Activated CD8-positive, alpha-beta memory T cell treated with anti-CD3 and anti-CD28 coated beads, Interleukin-2, amount 50 U/mL, for 4 hours (primary cell): ENCODE results near the gene HTR3C.
"Not testable (repeated sequence)": the region's sequence is repeated elsewhere in the genome, so short reads cannot be mapped to it uniquely, and the experiment has no call there.

Experiments used
- DNase-seq: peaks from one replicate; pipeline ENCODE4 v3.0.0-alpha.2; 2020

The HTR3C gene

DNA sequence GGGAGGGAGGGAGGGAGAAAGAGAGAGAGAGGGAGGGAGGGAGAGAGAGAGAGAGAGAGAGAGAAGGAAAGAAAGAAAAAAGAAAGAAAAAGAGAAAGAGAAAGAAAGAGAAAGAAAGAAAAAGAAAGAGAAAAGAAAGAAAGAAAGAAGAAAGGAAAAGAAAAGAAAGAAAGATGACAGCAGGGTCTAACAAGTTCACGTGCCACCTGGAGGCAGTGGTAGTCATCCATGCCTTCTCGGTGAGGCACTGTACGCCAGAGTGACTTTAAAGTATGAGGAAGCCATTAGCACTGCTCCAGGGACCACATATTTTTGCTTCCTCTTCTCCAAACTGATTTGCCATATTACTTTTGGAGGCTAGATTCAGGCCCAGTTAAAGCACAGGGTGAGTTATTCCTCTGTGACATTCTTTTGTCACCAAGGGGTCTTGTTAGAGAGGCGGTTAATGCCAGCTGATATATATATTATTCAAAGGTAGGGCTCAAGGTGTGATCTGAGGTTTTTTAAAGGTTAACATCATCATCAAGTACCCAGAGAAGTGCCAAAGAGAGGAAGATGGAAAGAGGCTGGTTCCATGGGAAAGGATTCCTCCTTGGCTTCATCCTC is 21.6 kb upstream of the HTR3C start, which contains the start of gene HTR3D:
HTR3D (plus strand) TSS at position 556 of the 606 bp plus-strand sequence; CDS start at position 556, 0 bp downstream.
- DNase-seq: no peak

DNA sequence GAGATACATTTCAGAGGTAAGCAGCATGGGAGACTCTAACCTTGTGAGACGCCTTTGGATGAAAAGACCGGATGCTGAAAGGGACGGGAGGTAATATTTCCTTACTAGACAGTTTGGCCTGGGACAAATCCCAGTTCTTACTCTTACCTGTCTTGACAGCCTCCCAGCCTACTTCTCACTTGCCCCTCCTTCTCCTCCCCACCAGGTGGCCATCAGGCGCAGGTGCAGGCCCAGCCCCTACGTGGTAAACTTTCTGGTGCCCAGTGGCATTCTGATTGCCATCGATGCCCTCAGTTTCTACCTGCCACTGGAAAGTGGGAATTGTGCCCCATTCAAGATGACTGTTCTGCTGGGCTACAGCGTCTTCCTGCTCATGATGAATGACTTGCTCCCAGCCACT is 15.0 kb upstream of the HTR3C start:
- DNase-seq: no peak

DNA sequence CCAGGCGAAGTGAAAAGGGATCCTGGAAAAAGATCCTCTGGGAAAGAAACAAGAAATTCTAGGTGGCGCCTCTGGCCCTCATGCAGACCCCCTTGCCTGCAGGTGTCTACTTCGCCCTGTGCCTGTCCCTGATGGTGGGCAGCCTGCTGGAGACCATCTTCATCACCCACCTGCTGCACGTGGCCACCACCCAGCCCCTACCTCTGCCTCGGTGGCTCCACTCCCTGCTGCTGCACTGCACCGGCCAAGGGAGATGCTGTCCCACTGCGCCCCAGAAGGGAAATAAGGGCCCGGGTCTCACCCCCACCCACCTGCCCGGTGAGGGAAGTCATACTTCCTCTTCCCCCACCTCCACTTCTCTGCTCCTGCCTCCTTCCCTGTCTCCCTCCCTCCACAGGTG is 14.5 kb upstream of the HTR3C start:
- not testable (repeated sequence) for DNase-seq

DNA sequence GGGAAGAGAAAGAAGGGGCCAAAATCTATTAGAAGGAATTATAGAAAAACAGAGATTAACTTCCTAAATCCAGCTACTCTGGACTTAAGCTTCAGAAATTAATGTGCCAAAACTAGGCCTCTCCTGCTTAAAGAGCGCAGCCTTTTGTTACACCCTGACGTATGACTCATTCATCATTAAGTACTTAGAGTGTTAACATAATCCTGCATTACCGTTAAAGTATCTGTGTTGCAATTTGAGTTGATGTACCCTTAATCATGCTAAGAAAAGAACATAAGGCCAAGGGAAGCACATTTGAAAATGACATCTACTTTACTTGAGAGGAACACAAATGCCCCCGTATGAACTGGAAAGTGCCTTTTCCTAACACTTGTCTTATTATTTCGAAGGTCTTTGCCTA is 13.4 kb upstream of the HTR3C start:
- DNase-seq: no peak

DNA sequence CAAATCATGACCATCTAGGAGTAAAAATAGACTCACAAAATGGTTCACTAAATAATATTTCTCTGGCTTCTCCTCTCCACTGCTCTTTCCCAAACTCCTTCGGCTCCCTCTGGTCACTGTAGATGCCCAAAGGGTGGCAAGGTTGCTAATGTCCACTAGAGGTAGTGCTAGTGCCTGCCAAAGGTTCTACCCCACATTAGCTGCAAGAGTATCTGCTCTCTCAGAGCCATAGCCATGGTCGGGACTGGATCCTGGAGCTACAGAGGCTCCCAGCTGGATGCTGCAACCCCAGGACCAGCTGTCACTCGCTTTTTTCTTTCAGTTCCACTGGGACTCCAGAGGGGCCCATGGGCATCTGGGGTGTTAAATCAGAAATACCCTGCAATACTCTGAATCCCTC is 12.8 kb upstream of the HTR3C start:
- no peak for DNase-seq

DNA sequence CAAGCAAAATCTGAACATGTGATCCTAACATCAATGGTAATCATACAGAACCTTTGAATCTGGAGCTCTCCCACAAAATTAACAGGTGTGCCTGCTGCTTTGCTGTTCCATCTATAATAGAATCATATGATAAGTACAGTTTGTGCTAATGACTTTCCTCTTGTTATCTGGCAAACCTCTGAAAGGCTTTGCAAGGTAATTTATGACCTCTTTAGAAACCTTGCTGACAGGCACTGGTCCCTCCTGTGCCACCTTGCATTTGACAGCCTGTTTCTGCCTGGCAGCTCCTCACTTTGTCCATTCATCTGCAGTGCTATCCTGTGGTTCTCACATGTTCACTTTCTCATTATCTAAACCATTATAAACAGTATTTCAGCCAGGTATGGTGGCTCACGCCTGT is 10.2 kb upstream of the HTR3C start:
- no peak for DNase-seq

DNA sequence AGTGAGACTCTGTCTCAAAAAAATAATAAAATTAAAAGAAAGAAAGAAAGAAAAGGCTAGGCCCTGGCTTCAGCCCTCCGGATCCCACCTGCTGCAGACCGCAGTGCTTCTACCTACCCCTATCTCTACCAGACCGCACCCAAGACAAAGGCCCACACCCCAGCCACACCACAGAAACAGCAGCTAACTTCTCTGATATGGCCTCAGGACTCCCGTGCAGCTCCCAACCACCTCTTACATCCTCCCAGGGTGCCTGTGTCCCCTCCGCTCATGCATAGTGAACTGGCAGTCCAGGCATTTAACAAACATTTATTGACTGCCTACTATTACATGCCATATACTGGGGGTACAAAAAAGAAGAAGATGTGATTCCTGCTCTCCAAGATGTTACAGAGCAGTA is 6.9 kb upstream of the HTR3C start:
- DNase-seq: no peak

DNA sequence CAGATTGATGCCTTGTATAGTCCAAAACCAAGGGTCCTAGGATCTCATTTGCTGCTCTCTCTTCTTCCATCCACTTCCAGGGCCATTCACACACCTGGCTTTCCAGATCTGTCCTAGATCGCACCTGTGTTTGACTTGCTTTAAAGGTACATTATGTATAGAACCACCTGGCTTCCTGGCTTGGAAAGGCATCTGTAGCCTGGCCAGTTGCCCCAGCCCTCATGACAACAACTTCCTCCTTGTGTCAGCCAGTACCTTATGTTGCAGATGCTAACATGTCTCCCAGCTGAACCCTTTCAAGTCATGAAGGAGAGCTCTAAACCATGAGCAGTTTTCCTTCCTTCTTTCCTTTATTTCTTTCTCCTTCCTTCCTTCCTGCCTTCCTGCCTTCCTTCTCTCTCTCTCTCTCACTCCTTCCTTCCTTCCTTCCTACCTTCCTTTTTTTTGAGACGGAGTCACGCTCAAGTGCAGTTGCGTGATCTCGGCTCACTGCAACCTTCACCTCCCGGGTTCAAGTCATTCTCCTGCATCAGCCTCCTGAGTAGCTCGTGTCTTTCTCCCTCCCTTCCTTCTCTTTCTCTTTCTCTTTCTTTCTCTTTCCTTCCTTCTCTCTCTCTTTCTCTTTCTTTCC is 2.5 kb upstream of the HTR3C start:
- no peak for DNase-seq

DNA sequence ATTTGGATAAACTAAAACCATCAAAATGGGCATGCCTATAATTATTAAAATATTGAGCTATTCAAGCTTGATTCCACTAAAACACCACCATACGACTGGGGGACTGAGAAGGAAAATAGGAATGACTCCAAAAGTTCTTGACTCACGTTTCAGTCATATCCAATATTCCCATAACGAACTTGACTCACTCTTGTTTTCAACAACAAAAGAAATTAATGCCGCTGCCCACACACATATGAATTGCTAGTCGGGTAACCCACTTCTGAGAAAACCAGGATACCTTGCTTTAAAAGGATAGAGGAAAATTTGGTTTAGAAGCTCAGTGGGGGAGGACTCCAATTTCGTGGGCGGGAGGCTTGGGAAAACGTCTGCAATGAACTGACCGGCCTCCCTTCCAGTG is 5.2 kb downstream of the HTR3C start:
- no peak for DNase-seq

DNA sequence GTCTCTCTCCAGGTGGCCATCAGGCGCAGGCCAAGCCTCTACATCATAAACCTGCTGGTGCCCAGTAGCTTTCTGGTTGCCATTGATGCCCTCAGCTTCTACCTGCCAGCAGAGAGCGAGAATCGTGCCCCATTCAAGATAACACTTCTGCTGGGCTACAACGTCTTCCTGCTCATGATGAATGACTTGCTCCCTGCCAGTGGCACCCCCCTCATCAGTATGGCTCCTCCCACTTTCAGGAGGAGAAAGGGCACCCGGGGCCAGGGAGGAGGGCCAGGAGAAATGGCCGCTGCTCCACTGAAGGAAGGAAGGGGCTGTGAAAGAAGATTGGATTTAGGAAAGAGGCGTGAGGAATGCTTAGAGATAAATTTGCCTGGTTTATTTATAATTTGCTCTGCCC is 6.6 kb downstream of the HTR3C start:
- DNase-seq: no peak

DNA sequence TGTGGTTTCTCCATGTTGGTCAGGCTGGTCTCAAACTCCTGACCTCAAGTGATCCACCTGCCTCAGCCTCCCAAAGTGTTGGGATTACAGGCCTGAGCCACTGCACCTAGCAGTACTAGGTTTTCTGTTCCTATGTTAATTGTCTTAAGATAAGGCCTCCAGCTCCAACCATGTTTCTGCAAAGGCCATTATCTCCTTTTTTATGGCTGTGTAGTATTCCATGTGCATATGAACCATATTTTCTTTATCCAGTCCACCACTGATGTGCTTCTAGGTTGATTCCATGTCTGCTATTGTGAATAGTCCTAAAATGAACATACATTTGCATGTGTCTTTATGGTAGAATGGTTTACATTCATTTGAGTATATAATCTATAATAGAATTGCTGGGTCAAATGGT is 9.8 kb downstream of the HTR3C start:
- DNase-seq: no peak

DNA sequence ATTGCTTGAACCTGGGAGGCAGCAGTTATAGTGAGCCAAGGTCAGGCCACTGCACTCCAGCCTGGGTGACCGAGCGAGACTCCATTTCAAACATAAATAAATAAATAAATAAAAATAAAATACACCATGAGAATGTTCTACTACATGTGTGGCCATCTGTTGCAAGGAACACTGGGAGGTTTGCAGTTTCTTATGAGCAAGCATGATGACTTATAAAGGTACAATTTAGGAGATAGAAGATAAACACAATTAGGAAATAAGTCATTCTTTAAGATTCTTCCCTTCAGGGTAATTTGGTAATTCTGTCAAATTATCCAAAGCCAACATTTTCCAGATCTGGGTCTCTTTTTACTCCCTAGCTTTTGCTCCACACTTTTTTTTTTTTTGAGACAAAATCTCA is 13.4 kb downstream of the HTR3C start:
- no peak for DNase-seq

DNA sequence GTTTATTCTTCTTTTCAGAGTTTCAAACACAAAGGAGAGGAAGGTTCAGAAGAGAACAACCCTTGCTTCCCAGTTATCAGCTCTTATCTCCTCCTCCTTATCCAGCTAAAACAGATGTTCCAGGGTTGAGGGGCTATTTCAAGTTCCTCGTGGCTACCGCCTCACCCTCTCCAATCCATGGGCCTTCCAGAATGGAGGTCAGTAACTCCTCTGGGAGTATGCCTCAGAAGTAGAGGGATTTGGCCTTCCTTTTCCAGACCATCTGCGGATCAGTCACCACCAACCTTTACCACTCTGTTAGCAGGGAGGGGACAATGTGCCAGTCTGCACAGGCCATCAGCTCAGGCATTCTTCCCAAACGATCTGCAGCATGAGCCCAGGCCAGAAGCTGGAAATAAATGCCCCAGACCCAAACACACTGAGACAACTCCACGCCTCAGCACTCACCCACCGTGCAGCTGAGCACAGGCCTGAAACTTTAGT is 14.8 kb downstream of the HTR3C start:
- DNase-seq: no peak

DNA sequence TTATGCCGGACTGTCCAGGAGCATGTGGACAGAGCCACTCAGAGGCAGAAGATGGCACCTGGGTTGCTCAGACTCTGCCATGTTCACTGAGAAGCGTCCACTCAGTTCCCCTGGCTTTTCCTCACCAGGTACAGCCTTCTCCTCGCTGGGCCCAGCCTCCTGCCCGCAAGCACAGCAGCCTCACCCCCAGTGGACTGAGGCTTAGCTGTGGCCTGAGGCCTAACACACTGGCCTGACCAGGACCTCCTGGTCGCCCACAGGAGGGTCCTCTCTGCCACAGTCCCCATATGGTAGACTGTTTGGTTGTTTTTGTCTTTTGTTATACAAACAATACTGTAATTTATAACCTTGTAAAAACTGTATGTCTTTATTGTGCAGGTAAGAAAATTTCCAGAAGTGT is 15.5 kb downstream of the HTR3C start:
- no peak for DNase-seq

DNA sequence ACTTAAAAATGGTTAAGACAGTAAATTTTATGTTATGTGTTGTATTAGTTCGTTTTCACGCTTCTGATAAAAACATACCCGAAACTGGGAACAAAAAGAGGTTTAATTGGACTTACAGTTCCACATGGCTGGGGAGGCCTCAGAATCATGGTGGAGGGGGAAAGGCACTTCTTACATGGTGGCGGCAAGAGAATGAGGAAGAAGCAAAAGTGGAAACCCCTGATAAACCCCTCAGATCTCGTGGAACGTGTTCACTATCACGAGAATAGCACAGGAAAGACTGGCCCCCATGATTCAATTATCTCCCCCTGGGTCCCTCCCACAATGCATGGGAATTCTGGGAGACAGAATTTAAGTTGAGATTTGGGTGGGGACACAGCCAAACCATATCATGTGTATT is 18.3 kb downstream of the HTR3C start:
- not testable (repeated sequence) for DNase-seq

DNA sequence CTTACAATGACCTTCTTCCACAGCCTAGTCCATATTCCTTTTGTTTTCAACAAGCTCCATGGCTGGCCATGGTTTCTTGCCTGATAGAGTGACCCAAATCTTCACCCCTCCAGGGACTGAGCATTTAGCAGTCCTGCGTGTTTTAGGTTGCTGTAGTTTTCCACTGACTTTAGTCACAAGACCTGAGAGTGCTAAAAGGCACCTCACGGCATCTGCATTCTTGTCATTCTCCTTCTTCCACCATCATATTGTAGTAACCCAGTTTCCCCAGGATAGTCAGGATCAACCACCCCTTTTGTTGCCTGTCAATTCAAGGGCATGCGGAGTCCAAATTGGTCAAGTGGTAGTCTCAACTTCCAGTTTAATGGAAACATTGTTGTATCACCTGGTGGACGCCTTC is 20.8 kb downstream of the HTR3C start:
- DNase-seq: no peak

DNA sequence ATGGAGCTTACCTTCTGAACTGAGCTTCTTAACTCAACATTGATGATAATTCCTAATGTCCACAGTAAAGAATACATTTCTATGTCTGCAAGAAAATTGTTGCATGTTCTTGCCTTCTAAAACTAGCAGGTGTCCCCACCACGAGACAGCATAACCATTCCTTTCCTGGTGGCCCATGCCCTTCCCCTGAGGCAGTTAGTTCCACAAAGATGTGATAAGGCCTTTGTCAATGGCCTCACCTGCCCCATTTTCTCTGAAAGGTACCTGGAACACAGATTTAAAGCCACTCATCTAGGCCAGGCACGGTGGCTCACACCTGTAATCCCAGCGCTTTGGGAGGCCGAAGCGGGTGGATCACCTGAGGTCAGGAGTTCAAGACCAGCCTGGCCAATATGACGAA is 23.1 kb downstream of the HTR3C start:
- DNase-seq: no peak

DNA sequence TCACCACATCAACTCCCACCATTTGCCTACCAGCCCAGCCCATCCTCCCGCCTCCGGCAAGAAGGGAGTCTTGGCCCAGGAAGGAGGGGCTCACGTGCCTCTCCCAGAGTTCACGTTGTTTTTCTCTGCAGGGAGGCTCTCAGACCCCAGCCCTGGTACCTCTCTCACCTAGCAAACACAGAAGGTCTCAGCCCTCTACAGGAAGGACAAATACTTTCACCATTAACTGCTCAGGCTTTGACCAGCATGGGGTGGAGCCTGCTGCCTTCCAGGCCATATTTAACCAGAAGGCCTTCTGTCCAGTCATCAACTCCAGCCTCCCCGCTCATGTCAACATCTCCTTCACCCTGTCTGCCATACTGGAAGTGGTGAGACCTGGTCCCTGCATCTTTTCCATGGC is 25.0 kb downstream of the HTR3C start:
- DNase-seq: no peak

DNA sequence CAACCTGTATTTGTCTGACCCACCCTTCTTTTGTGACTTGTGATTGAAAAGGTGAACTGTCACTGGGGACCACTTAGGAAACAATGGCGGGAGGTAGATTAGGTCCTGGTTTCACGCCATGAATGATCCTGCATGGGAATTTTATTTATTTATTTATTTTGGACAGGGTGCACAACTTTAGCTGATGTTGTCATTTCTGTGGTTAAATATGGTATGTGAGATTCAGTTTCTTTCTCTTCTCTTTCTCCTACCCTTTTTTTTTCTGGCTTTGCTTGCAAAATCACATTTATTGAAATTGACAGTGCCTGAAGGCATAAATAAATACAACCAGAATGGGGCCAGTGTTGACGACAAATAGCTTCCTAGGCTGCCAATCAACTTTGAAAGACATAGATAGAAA is 26.0 kb downstream of the HTR3C start:
- DNase-seq: no peak

DNA sequence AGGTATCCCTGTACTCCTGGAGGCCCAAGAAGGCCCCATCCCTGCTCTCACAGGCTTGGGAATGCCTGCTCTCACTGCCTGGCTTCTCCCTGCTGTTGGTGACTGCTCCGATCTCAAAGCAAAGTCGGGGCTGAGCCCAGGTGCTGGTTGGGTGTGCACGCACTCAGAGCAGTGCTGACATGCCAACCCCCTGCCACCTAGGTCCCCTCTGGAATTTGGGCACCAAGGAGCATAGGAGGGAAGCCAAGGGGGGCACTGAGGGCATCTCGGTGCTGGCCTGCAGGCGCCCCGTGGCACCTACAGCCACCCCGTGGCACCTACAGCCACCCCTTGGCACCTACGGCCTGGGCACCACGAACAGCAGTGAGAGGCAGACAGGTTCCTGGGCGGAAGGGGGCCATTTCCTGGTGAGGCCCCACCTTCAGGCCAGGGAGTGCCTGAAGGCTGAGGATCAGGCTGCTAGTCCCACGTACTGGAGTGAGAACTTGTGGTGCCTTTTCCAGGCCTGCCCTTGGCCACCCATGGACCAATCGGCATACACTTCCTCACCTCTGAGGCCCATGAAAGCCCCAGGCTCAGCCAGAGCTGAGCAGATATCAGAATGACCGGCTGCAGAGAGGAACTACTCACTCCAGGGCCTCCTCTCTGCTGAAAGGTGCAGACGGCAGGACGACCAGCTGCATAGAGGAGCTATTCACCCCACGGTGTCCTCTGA is 28.4 kb downstream of the HTR3C start:
- DNase-seq: no peak

DNA sequence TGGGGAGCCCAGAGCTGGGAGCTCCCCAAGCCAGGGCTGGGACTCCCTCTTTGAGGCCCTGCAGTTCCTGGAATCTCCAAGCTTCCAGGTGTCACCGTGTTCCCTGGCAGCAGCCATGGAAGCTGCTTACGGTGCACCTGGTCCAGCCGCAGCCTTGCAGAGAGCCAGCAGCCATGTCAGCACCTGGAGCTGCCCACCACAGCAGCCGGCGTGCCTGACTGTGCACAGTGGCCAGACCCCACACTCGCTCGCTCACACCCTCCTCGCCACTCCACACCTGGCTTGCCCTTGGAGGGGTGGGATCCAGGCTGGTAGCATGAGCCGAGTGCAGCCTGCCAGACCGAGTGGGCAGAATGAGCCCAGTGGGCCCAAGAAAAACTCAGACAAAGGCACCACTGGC is 29.2 kb downstream of the HTR3C start:
- no peak for DNase-seq

DNA sequence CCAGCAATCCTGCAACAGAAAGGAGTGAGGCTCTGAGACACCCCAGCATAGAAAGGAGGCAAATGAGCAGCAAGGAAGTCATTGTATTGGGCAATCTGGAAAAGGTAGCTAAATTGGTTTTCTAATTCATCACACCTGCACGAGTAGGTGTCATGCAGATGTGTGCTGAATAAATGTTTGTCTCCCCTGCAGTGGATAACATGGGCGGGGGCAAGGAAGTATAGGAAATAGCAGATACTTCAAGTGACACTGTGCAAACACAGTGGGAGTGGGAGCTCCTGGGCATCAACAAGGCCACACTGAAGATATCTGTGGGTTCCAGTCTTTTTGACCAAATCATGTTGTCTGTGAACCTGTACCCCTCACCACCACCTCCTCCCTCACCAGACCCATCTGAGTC is 29.6 kb downstream of the HTR3C start:
- DNase-seq: no peak

DNA sequence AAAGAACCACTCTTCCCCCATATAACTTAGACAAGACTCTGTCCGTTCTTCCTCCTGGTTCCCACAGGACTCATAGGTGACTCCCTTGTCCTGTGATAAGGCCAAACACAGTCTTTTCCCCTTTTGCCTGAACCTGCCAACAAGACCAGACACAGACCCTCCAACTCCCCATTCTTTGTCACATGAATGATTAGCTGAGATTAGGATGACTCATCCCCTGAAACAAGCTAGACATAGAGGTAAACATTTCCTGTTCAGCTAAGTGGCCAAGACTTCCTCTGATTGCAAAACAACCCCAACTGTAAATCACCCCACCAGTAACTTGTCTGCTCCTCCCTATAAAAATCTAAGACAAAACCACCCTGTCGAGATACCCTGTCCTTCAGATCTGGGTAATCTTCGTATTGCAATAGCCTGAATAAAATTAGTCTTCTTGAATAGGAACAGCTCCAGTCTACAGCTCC is 32.6 kb downstream of the HTR3C start:
- DNase-seq: no peak

DNA sequence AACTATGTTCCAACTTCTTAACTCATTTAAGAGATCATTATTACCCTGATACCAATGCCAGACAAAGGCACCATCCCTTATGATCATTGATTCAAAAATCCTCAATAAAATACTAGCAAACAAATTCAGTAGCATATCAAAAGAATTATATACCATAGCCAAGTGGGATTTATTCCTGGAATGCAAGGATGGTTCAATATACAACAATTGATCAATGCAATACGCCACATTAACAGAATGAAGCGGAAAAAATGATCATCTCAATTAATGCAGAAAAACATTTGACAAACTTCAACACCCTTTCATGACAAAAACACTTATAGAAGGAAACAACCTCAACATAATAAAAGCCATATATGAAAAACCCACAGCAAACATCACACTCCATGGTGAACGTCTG is 39.4 kb downstream of the HTR3C start:
- no peak for DNase-seq
